HG02884 (cell line): ENCODE results near the gene GCC1.

ENCODE experiments used
- ATAC-seq: cut with Tn5 transposase; IDR thresholded peaks from one replicate; pipeline ENCODE4 v1.9.1; 2021; ENCODE audit warnings: mild to moderate bottlenecking, moderate library complexity; ENCODE audit not compliant: unreplicated experiment

GCC1 gene

GRCh38 chr7:127585044-127585953 is at the start of gene GCC1:
Gene GCC1 (minus strand): TSS chr7:127585596. CDS start chr7:127585182, 414 bp downstream.
- peak; percentile 63 for ATAC-seq

- ATAC-seq, result no peak
Observed at GRCh38 chr7:127632276-127632910, 47.0 kb upstream of the GCC1 start.

- ATAC-seq, result peak; percentile 60
Observed at GRCh38 chr7:127629268-127629854, 44.0 kb upstream of the GCC1 start.

GRCh38 chr7:127628445-127628844 is 43.0 kb upstream of the GCC1 start:
- ATAC-seq, result no peak

- no peak for ATAC-seq
Observed at GRCh38 chr7:127625331-127625730, 39.9 kb upstream of the GCC1 start.

- ATAC-seq, result no peak
Observed at GRCh38 chr7:127620406-127621233, 35.2 kb upstream of the GCC1 start.

- no peak for ATAC-seq
Observed at GRCh38 chr7:127619681-127620405, 34.4 kb upstream of the GCC1 start.

GRCh38 chr7:127618775-127619174 is 33.4 kb upstream of the GCC1 start:
- ATAC-seq, result no peak

- no peak for ATAC-seq
Observed at GRCh38 chr7:127618042-127618441, 32.6 kb upstream of the GCC1 start, which contains the start of gene PAX4. Gene PAX4 (minus strand): TSS chr7:127618142. CDS start chr7:127615928, 2,214 bp downstream.

GRCh38 chr7:127616724-127617123 is 31.3 kb upstream of the GCC1 start:
- no peak for ATAC-seq

GRCh38 chr7:127612263-127612662 is 26.9 kb upstream of the GCC1 start:
- ATAC-seq, result no peak

- no peak for ATAC-seq
Observed at GRCh38 chr7:127609297-127609696, 23.9 kb upstream of the GCC1 start.

GRCh38 chr7:127608446-127608845 is 23.1 kb upstream of the GCC1 start:
- ATAC-seq, result no peak

- ATAC-seq, result no peak
Observed at GRCh38 chr7:127600885-127601284, 15.5 kb upstream of the GCC1 start.

GRCh38 chr7:127598318-127598717 is 12.9 kb upstream of the GCC1 start:
- ATAC-seq, result no peak

- no peak for ATAC-seq
Observed at GRCh38 chr7:127595737-127596136, 10.3 kb upstream of the GCC1 start.

- ATAC-seq, result no peak
Observed at GRCh38 chr7:127594490-127594889, 9.1 kb upstream of the GCC1 start.

GRCh38 chr7:127592550-127592949 is 7.2 kb upstream of the GCC1 start:
- no peak for ATAC-seq

- ATAC-seq, result no peak
Observed at GRCh38 chr7:127591591-127591990, 6.2 kb upstream of the GCC1 start.

- ATAC-seq, result no peak
Observed at GRCh38 chr7:127591189-127591588, 5.8 kb upstream of the GCC1 start.
